Stimulated activated CD4-positive, alpha-beta T cell treated with anti-CD3 and anti-CD28 coated beads, Interleukin-12 subunit alpha, Interleukin-12 subunit beta, amount 100 ng/mL, for 4 hours (primary cell): Measurements from ENCODE around the gene FGF8.

Source experiments
- DNase-seq: peaks from one replicate; pipeline ENCODE4 v3.0.0-alpha.2; 2020

Gene FGF8

GRCh38 chr10:101781984-101782810, 6.3 kb upstream of the FGF8 start:
- DNase-seq = no peak

DNA sequence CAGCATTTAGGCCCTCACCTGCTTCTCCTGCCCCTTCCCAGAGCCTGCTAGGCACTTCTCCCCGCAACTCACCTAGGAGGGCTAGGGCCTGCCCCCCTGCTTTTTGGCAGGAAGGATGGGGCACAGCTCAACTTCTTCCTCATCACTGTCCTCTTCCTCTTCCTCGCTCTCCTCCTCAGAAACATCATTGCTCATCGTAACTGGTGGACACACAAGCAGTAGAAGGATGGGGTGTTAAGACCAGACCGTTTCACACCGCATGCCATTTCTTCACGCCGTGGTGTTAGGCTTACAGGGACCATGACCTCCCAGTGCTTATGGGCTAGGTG, 5.7 kb upstream of the FGF8 start:
- no peak for DNase-seq

- peak; percentile 68 for DNase-seq
Observed at GRCh38 chr10:101780818-101781654, 5.1 kb upstream of the FGF8 start.

DNA sequence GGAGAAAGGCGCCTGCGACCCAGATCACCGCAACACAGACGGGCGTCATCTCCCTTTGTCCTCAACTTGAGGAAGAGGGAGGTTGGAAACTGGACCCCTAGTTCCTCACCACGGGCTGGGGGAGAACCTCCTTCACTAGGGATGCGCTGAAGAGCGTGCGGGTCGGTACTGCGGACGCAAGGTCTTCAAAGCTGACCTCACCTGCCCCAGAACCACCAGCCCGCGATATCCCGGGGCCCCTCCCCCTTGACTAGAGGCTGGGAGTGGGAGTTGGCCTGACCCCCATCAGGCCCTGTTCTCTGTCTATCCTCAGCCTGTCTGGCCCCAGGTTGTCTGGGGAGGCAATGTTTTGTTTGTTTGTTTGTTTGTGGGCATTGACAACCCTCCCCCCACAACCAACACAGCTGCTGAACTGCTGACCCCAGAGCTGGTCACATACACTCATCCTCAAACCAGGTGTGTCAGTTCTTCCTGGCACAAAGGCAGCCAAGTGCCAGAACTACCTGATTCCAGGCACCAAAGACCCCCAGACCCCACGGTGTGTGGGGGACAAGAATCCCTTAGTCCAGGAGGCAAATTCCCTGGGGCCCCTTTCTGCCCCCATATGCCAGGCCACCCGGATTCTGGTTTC, 4.4 kb upstream of the FGF8 start:
- DNase-seq = no peak

- DNase-seq = peak; percentile 88
Observed at GRCh38 chr10:101779544-101780186, 3.8 kb upstream of the FGF8 start.

- no peak for DNase-seq
Observed at GRCh38 chr10:101778781-101779543, 3.0 kb upstream of the FGF8 start.

- DNase-seq = no peak
Observed at GRCh38 chr10:101778151-101778780, 2.4 kb upstream of the FGF8 start.

DNA sequence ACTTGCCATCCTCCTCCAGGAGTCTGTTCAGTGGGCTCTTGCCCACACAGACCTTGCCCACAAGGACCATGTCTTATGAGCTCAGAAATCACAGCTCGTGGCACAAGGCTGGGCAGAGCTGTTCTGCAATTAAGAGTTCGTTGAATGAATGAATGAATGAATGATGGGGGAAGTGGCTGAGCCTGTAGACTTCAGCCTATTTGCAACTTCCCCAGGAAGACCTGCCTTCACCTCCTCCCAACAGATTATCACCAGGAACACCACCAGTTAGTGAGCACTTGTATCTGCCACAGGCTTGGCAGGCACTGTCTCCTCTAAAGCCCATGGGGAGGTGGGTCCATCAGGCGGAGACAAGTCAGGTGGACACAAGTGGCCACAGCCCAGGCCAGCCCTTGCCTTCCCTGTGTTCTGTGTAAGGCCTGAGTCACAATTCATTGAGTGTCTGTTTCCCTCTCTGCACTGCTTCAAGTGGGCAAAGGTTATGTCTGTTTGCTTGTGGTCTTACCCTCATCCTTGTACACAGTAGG, 1.8 kb upstream of the FGF8 start:
- no peak for DNase-seq

- no peak for DNase-seq
Observed at GRCh38 chr10:101776161-101776817, 375 bp upstream of the FGF8 start.

- DNase-seq = no peak
Observed at GRCh38 chr10:101774589-101775272, 1.2 kb downstream of the FGF8 start.

DNA sequence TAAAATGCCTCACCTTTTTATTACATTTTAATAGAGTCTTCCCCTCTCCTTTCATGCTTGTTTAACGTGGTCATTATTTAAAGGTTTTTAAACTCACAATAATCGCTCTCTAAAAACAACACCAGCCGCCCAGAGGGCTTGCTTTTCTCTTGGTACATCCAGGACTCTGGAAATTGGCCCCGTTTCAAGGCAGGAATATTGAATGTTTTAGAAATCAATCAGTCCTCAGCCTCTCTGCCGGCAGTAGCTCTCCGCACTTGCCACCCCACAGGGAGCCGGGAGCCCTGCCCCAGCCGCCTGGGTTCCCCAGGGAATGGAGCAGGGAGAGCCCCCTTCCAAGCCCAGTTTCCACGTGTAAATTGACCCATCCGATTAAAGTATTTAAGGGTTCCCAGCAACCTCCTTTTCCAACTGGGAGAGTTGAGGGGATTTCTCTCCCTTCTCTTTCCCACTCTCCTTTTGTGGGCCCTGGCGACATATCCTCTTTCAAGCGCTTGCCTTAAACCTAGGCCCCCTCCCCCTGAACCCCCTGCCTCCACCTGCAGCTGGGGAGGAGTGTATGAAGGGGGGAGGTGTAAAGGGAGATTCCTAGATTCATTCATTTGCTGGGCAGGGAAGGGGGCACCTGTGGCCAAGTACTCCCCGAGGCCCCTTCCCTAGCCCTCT, 1.9 kb downstream of the FGF8 start:
- no peak for DNase-seq

DNA sequence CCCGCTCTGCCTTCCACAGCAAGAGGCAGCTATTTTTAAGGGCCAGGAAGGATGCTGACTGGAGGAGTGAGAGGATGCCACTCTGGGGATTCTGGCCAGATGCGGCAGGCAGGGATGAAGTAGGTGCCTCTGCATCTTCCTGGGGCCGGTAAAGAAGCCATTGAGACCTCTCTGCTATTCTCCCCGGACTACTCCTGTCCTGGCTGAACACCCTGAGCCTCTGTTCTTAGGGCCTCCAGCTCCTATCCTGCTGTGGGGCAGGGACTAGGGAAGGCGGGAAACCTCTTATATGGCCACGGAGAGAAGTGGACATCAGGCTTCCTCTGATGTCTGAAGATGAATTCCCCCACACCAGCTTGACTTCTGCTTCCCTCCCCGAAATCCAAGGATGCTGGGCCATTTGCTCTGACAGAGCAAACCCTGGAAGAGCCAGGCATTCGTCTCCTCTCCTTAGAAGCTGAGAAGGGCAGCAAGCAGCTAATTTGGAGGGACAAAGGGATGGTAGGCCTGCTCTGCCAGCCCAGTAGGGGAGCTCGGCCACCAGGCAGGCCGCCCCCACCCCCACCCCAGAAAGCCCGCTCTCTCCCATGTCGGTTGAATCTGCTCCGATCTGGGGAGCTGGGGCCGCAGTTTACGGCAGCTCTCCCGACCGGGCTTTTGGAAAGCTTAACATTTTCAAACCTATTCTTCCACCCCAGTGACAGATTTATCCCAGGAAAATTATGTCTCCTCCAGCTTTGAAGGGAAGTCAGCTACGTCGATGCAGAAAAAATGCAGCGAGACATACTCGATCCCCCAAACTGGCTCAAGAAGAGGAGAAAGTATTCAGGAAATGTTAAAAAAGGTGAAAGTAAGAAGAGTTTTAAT, 2.8 kb downstream of the FGF8 start:
- no peak for DNase-seq

DNA sequence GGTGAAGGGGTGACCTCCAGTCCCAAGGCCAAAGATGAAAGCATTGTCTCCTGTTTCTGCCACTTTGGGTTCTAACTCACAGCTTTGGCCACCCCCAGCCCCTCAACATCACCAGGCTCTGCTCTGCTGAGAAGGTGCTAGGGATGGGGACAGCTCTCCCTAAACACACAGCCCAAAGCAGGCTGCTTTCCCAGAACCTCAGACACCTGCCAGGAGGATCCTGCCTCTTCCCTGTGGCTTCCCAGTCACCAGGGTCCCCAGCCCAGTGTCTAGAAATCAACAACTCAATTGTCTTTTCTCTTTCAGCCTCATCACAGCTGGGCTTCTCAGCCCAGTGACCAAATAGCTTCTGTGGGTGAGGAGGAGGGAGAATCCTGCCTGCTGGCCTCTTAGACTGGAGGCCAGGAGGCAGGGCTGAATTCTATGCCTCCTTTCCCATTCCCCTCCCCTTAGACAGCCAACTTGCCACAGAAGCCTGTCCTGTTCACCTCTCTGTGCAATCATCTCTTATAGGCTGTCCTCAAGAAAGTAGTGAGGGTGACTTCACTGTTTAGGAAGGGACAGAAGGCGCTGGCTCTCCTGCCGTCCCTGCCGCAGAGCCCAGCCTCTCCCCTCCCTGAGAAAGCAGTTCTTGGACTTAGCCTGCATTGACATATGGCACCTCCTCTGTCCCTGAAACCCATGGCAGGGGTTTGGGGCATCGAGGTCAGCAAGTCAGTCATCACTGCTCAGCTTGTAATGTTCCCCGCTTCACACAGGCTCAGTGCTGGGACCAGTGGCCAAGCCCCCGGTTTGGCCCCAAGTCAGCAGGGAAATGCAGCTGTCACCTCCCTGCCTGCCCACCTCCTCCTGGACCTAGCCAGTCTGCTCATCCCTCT, 3.7 kb downstream of the FGF8 start:
- DNase-seq = no peak

DNA sequence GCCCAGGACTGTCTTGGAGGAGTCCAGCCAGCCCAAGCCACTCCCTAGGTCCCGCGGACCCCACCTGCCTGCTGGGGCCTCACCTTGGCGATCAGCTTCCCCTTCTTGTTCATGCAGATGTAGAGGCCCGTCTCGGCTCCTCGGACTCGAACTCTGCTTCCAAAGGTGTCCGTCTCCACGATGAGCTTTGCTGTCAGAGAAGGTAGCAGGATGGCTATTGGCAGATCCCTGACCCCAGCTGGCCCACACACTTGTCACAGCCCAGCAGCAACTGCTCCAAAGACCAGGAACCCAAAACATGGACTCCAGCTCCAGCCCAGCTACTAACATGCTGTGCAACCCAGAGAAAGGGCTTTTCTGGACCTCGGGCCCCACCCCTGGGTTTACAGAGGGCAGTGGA, 4.5 kb downstream of the FGF8 start:
- no peak for DNase-seq

- DNase-seq = no peak
Observed at GRCh38 chr10:101770331-101771215, 5.3 kb downstream of the FGF8 start.

DNA sequence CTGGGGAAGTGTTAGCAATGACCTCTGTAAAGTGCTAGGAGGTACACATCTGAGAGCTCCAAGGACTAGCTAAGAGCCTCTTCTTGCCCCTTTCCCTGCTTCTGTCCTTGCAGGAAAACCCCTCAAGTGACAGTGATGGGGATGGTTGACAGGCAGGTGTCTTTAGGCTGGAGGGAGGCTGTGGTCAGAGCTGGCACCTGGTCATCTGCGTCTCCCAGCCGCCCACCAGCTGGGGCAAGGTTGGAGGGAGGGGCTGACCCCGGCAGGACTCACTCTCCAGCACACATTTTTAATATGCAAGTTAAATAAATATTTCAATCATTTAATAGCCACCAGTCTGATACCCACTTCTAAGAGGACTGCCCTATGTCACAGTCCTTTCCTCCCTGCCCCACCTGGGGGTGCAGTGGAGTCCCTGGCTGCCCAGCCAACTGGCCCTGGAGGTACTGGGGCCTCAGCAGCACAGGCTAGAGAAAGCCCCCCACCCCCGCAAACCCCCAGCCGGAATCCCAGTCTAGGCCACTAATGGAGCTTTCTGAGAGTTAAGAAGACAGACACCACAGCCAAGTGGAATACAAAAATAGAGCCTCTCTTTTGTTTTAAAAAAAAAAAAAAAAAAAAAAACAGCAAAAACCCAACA, 6.3 kb downstream of the FGF8 start:
- DNase-seq = no peak
